Measurements from ENCODE around the gene USP6. TPM values are rescaled to one million over a fixed set of nuclear protein-coding genes. Genes with fewer than 3 reads are reported as not detected.
"Not testable (repeated sequence)": the region's sequence is repeated elsewhere in the genome, so short reads cannot be mapped to it uniquely, and the experiment has no call there.

The USP6 gene
- total RNA-seq, 1 donor from 2014 or later = 3.7 TPM

DNA sequence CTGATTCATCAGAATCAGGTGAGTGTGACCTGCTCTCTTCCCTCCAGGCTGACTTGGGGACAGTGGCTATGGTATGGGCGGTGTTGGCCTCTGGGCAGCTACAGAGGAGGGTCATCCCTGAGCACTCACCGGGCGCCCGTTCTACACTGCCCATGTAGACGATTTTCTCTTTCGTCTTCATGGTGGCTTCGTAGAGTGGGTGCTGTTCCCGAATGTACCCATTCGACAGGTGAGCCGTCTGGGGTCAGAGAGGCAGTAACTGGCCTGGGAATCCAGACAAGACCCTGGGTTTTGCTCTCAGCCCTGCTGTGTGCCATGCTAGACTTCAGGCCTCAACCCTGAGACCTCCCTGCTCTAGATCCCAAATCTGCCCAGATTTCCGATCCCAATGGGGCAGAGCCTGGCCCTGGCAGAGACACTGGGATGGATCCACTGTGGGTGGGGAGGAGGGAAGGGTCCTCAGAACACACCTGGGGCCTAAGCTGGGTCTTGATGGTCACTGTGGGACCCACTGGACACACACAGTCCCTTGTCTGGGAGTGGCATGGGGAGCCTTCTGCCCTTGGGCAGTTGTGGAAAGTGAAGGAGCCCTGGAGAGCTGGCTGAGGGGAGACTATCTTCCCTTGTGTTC, 13.2 kb downstream of the USP6 start:
- Histone ChIP-seq H3K4me1 (ENCODE audit: control insufficient read depth in 3 of 3, insufficient read depth in 3 of 3, low read length in 3 of 3) (peaks cover 0 to 1% (median under 1%) of the 10 kb centered on the region in 3 donors), H3K27me3 (ENCODE audit: control insufficient read depth in 3 of 3, insufficient read depth in 3 of 3, low read length in 3 of 3) (no peaks in the 10 kb centered on the region), H3K9ac (ENCODE audit: low read depth in 1 of 3, low read length in 3 of 3) (no peak overlapping the region), H3K36me3 (ENCODE audit: control insufficient read depth in 3 of 3, insufficient read depth in 3 of 3, low read length in 3 of 3) (no peaks in the 10 kb centered on the region), H3K9me3 (ENCODE audit: control insufficient read depth in 3 of 3, low read length in 3 of 3) (no peaks in the 10 kb centered on the region), H3K4me3 (ENCODE audit: low read length in 3 of 3) (no peak overlapping the region), H3K27ac (ENCODE audit: low read depth, low read length) (no peak overlapping the region)

DNA sequence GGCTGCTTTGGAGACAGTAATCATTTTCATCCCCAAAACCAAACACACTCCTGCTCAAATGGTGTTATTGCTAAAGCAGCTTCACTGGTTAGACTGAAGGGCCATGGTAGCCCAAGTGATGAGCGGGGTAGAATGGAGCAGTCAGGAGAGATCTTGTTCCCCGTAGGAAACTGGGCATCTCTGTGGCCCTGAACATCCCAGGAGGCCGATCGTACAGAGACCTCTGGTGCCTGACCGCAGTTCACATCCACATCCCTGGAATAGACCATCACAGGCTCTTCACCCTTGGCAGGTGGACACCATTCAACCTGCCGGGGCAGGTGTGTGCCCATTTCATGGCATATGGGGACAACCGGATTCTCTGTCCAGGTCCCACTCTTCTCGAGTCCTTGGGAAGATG, 13.9 kb downstream of the USP6 start:
- not testable (repeated sequence) for H3K4me3 ChIP-seq (ENCODE audit: low read length in 3 of 3); H3K27me3 ChIP-seq (ENCODE audit: control insufficient read depth in 3 of 3, insufficient read depth in 3 of 3, low read length in 3 of 3); H3K4me1 ChIP-seq (ENCODE audit: control insufficient read depth in 3 of 3, insufficient read depth in 3 of 3, low read length in 3 of 3); H3K9me3 ChIP-seq (ENCODE audit: control insufficient read depth in 3 of 3, low read length in 3 of 3); H3K36me3 ChIP-seq (ENCODE audit: control insufficient read depth in 3 of 3, insufficient read depth in 3 of 3, low read length in 3 of 3); H3K27ac ChIP-seq (ENCODE audit: low read depth, low read length); H3K9ac ChIP-seq (ENCODE audit: low read depth in 1 of 3, low read length in 3 of 3)

DNA sequence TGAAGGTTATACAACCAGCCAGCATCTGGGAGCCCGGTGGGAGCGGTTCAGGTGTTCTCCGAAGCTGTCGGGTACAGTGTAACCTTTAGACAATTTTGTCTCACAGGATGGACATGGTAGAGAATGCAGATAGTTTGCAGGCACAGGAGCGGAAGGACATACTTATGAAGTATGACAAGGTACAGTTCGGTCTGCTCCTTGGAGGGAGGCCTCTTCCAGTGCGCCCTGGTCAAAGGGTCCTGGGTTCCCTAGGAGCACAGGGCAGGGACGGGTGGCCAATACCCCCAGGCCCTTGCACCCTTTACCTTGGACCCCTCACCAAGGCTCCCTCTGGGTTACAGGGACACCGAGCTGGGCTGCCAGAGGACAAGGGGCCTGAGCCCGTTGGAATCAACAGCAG, 14.4 kb downstream of the USP6 start:
- H3K9me3 ChIP-seq (ENCODE audit: control insufficient read depth in 3 of 3, low read length in 3 of 3); H3K4me1 ChIP-seq (ENCODE audit: control insufficient read depth in 3 of 3, insufficient read depth in 3 of 3, low read length in 3 of 3); H3K9ac ChIP-seq (ENCODE audit: low read depth in 1 of 3, low read length in 3 of 3); H3K4me3 ChIP-seq (ENCODE audit: low read length in 3 of 3); H3K36me3 ChIP-seq (ENCODE audit: control insufficient read depth in 3 of 3, insufficient read depth in 3 of 3, low read length in 3 of 3); H3K27ac ChIP-seq (ENCODE audit: low read depth, low read length); H3K27me3 ChIP-seq (ENCODE audit: control insufficient read depth in 3 of 3, insufficient read depth in 3 of 3, low read length in 3 of 3): not testable (repeated sequence)

DNA sequence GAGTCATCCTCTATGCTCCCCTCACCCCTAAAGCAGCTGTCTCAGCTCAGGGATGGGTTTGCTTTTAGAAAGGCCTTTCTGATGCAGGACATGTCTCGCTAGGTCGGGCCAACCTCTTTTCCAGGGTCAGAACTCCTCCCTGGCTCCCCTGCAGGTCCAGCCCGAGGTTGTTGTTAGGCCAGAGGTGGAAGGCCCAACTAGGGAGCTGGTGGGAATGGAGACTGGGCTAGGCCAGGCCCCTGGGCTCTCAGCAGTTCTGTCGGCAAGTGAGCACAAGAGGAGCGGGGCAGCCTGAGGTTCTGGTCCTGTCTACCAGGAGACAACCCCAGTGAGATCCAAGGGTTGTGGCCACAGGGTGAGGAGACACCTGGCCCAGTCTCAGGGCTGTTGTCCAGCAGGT, 14.9 kb downstream of the USP6 start:
- H3K4me1 ChIP-seq (ENCODE audit: control insufficient read depth in 3 of 3, insufficient read depth in 3 of 3, low read length in 3 of 3); H3K9ac ChIP-seq (ENCODE audit: low read depth in 1 of 3, low read length in 3 of 3); H3K4me3 ChIP-seq (ENCODE audit: low read length in 3 of 3); H3K27ac ChIP-seq (ENCODE audit: low read depth, low read length); H3K27me3 ChIP-seq (ENCODE audit: control insufficient read depth in 3 of 3, insufficient read depth in 3 of 3, low read length in 3 of 3); H3K9me3 ChIP-seq (ENCODE audit: control insufficient read depth in 3 of 3, low read length in 3 of 3); H3K36me3 ChIP-seq (ENCODE audit: control insufficient read depth in 3 of 3, insufficient read depth in 3 of 3, low read length in 3 of 3): not testable (repeated sequence)

DNA sequence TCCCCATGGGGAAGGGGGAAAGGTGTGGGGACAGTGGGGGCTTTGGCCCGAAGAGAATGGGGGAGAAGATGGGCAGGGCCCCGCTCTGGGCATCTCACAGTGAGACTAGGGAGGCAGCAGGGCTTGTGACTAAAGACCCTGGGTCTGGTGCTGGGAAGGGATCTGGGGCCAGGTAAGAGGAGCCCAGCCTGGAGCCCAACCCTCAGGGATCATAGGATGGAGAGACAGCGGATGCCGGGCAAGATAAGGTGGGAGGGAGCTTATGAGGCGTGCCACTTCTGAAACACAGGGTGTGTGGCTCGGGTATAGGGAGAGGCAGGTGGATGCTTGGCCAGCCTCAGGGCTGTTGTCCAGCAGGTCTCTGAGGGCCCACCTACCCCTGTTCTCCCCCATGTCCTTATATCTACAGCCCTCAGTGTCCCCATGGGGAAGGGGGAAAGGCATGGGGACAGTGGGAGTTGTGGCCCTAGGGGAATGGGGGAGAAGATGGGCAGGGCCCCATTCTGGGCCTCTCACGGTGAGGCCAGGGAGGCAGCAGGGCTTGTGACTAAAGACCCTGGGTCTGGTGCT, 15.4 kb downstream of the USP6 start:
- H3K9me3 ChIP-seq (ENCODE audit: control insufficient read depth in 3 of 3, low read length in 3 of 3) = no peaks in the 10 kb centered on the region
- peaks cover 0 to 2% (median 0%) of the 10 kb centered on the region in 3 donors for H3K36me3 ChIP-seq (ENCODE audit: control insufficient read depth in 3 of 3, insufficient read depth in 3 of 3, low read length in 3 of 3)
- no peak overlapping the region for H3K27ac ChIP-seq (ENCODE audit: low read depth, low read length)
- H3K4me1 ChIP-seq (ENCODE audit: control insufficient read depth in 3 of 3, insufficient read depth in 3 of 3, low read length in 3 of 3) = no peaks in the 10 kb centered on the region
- no peaks in the 10 kb centered on the region for H3K27me3 ChIP-seq (ENCODE audit: control insufficient read depth in 3 of 3, insufficient read depth in 3 of 3, low read length in 3 of 3)
- no peak overlapping the region for H3K4me3 ChIP-seq (ENCODE audit: low read length in 3 of 3)
- no peak overlapping the region for H3K9ac ChIP-seq (ENCODE audit: low read depth in 1 of 3, low read length in 3 of 3)

DNA sequence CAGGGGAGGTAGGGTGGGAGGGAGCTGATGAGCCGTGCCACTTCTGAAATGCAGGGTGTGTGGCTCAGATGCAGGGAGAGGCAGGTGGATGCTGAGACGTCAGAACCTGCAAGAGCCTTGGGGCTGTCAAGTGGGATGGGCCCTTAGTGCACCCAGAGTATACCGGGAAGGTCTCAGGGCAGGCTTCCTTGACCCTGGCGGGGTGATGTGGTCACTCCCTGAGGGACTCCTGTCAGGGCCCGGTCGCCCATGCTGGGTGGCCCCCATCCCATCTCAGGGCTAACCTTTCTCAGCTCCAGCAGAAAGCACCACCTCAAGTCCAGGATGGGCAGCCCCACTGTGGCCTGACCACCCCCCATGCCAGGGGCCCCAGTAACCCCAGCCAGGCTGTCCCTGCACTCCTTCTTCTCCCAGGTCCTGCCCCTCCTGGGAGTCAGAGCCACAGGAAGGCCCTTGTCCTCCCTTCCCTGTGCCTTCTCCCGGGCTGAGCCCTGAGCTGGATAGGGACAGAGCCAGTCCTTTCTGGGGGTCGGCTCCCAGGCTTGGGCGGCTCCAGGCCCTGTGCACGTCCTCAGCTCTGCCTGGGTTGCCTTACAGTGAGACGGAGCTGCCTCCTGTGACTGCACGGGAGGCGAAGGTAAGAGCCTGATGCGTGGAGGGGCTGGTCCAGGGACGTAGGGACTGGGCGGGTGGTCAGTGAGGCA, 16.1 kb downstream of the USP6 start:
- not testable (repeated sequence) for H3K9me3 ChIP-seq (ENCODE audit: control insufficient read depth in 3 of 3, low read length in 3 of 3); H3K36me3 ChIP-seq (ENCODE audit: control insufficient read depth in 3 of 3, insufficient read depth in 3 of 3, low read length in 3 of 3); H3K4me1 ChIP-seq (ENCODE audit: control insufficient read depth in 3 of 3, insufficient read depth in 3 of 3, low read length in 3 of 3); H3K9ac ChIP-seq (ENCODE audit: low read depth in 1 of 3, low read length in 3 of 3); H3K27ac ChIP-seq (ENCODE audit: low read depth, low read length); H3K4me3 ChIP-seq (ENCODE audit: low read length in 3 of 3); H3K27me3 ChIP-seq (ENCODE audit: control insufficient read depth in 3 of 3, insufficient read depth in 3 of 3, low read length in 3 of 3)

DNA sequence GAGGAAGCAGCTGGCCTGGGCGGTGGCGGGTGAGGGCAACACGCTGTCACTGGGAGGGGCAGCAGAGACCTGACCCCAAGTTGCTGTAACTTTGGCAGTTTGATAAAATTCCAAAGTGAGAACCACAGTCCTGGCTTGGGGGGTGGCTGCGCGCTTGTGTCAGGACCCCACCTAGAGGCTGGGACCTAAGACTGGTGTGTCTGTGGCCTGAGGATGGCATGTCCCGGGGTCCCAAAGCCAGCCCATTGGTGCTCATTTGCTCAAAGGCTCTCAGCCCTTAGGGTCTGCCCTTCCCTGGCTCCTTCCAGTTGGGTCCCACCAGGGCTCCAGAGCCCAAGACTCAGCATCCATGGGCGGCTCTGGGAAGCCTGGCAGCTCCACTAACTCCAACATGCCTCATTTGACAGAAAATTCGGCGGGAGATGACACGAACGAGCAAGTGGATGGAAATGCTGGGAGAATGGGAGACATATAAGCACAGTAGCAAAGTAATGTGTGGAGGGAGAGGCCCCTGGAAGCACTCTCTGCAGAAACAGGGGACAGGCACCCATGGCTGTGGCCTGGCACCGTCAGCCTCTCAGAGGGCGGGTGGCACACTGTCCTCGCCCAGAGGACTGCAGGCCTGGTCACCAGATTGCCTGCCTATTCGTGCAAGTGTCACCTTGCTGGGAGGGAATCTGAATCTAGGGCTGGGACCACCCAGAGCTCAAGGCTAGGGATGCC, 16.8 kb downstream of the USP6 start:
- H3K36me3 ChIP-seq (ENCODE audit: control insufficient read depth in 3 of 3, insufficient read depth in 3 of 3, low read length in 3 of 3); H3K9me3 ChIP-seq (ENCODE audit: control insufficient read depth in 3 of 3, low read length in 3 of 3); H3K27me3 ChIP-seq (ENCODE audit: control insufficient read depth in 3 of 3, insufficient read depth in 3 of 3, low read length in 3 of 3); H3K9ac ChIP-seq (ENCODE audit: low read depth in 1 of 3, low read length in 3 of 3); H3K27ac ChIP-seq (ENCODE audit: low read depth, low read length); H3K4me3 ChIP-seq (ENCODE audit: low read length in 3 of 3); H3K4me1 ChIP-seq (ENCODE audit: control insufficient read depth in 3 of 3, insufficient read depth in 3 of 3, low read length in 3 of 3): not testable (repeated sequence)

DNA sequence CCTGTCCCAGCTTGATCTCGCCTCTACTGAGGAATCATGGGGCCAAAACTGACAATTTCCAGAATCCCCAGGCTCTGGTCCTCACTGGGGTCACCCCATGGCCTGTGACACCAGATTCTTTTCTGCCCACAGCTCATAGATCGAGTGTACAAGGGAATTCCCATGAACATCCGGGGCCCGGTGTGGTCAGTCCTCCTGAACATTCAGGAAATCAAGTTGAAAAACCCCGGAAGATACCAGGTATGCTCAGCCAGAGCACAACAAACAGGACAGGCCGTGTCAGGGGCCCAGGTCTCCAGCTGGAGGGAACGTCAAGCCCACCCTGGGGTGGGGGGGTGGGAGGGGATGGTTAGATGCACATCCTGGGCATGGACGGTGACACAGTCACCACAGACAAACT, 17.5 kb downstream of the USP6 start:
- Histone ChIP-seq H3K9ac (ENCODE audit: low read depth in 1 of 3, low read length in 3 of 3) (no peak overlapping the region), H3K4me3 (ENCODE audit: low read length in 3 of 3) (no peak overlapping the region), H3K36me3 (ENCODE audit: control insufficient read depth in 3 of 3, insufficient read depth in 3 of 3, low read length in 3 of 3) (peaks cover 0 to 2% (median 0%) of the 10 kb centered on the region in 3 donors), H3K27me3 (ENCODE audit: control insufficient read depth in 3 of 3, insufficient read depth in 3 of 3, low read length in 3 of 3) (no peaks in the 10 kb centered on the region), H3K4me1 (ENCODE audit: control insufficient read depth in 3 of 3, insufficient read depth in 3 of 3, low read length in 3 of 3) (no peaks in the 10 kb centered on the region), H3K27ac (ENCODE audit: low read depth, low read length) (no peak overlapping the region), H3K9me3 (ENCODE audit: control insufficient read depth in 3 of 3, low read length in 3 of 3) (no peaks in the 10 kb centered on the region)

DNA sequence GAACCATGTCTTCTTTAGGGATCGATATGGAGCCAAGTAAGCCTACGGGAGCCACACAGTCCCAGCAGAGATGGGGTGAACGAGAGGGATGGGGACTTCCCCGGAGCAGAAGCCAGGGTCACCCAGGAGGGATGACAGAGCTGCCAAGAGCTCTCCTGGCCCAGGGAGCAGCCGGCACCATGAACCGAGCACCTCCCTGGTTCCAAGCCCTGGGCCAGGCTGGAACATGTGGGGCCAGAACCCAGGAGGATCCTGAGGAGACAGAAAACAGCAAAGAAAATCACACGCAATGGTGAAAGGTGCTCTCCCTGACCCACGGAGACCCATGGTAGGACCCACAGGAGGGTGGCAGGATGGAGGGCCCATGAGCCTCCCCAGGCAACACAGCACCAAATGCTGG, 18.1 kb downstream of the USP6 start:
- H3K9ac ChIP-seq (ENCODE audit: low read depth in 1 of 3, low read length in 3 of 3); H3K9me3 ChIP-seq (ENCODE audit: control insufficient read depth in 3 of 3, low read length in 3 of 3); H3K4me3 ChIP-seq (ENCODE audit: low read length in 3 of 3); H3K36me3 ChIP-seq (ENCODE audit: control insufficient read depth in 3 of 3, insufficient read depth in 3 of 3, low read length in 3 of 3); H3K27me3 ChIP-seq (ENCODE audit: control insufficient read depth in 3 of 3, insufficient read depth in 3 of 3, low read length in 3 of 3); H3K27ac ChIP-seq (ENCODE audit: low read depth, low read length); H3K4me1 ChIP-seq (ENCODE audit: control insufficient read depth in 3 of 3, insufficient read depth in 3 of 3, low read length in 3 of 3): not testable (repeated sequence)

DNA sequence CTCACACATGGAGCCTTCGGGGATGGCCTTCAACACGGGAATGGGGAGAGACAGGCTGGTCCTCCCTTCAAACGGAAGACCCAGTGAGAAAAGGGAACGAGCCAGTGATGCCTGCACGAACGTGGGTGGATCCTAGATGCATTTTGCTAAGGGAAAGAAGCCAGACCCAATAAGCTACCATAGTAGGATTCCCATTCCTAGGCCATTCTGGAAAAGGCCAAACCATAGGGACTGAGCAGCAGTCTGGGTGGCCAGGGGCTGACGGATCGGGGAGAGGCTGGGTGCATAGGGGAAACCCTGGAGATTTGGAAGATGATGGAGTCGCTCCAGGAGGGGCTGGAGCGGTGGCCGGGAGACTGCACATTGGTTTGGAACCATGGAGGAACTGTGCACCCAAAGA, 18.7 kb downstream of the USP6 start:
- H3K4me3 ChIP-seq (ENCODE audit: low read length in 3 of 3); H3K4me1 ChIP-seq (ENCODE audit: control insufficient read depth in 3 of 3, insufficient read depth in 3 of 3, low read length in 3 of 3): not testable (repeated sequence)

More for the DNA sequence above, 18.7 kb downstream of the USP6 start:
- H3K27me3 ChIP-seq (ENCODE audit: control insufficient read depth in 3 of 3, insufficient read depth in 3 of 3, low read length in 3 of 3); H3K9ac ChIP-seq (ENCODE audit: low read depth in 1 of 3, low read length in 3 of 3); H3K9me3 ChIP-seq (ENCODE audit: control insufficient read depth in 3 of 3, low read length in 3 of 3); H3K36me3 ChIP-seq (ENCODE audit: control insufficient read depth in 3 of 3, insufficient read depth in 3 of 3, low read length in 3 of 3); H3K27ac ChIP-seq (ENCODE audit: low read depth, low read length): not testable (repeated sequence)
